Liver (tissue), 9 donors: ENCODE results near the gene CCDC6. TPM values are rescaled to one million over a fixed set of nuclear protein-coding genes. Genes with fewer than 3 reads are reported as not detected.

Experiments used
- DNase-seq: peaks from one replicate; pipeline ENCODE4 v3.0.0-alpha.2; 2017; ENCODE audit warnings: low spot score
- H3K27ac ChIP-seq, 2 donors: one replicate each; pipeline ENCODE4 v1.7.0; 2013; ENCODE audit warnings: inconsistent platforms in 2 of 2, low read length in 2 of 2, control low read depth in 1 of 2, low read depth in 1 of 2, mild to moderate bottlenecking in 1 of 2
- H3K27me3 ChIP-seq, 4 donors: one replicate each; pipeline versions ENCODE4 v1.6.1 to v1.7.0; 2013; ENCODE audit warnings: low read length in 3 of 4, inconsistent platforms in 1 of 4, mild to moderate bottlenecking in 1 of 4, moderate library complexity in 1 of 4; ENCODE audit not compliant: control insufficient read depth in 4 of 4, insufficient read depth in 4 of 4
- H3K36me3 ChIP-seq, 4 donors: one replicate each; pipeline versions ENCODE4 v1.6.1 to v1.7.0; 2013; ENCODE audit warnings: low read length in 3 of 4, mild to moderate bottlenecking in 3 of 4, low read depth in 1 of 4, moderate library complexity in 1 of 4; ENCODE audit not compliant: control insufficient read depth in 4 of 4, insufficient read depth in 3 of 4
- H3K4me1 ChIP-seq, 4 donors: one replicate each; pipeline versions ENCODE4 v1.6.1 to v1.7.0; 2013; ENCODE audit warnings: low read length in 3 of 4, mild to moderate bottlenecking in 3 of 4, moderate library complexity in 1 of 4; ENCODE audit not compliant: control insufficient read depth in 4 of 4, insufficient read depth in 4 of 4
- H3K4me3 ChIP-seq, 3 donors: one replicate each; pipeline versions ENCODE4 v1.6.1 to v1.7.0; 2013; ENCODE audit warnings: low read length in 3 of 3, control low read depth in 1 of 3, low read depth in 1 of 3, mild to moderate bottlenecking in 1 of 3
- H3K9ac ChIP-seq, 2 donors: one replicate each; pipeline ENCODE4 v1.7.0; 2013; ENCODE audit warnings: low read length in 2 of 2, mild to moderate bottlenecking in 2 of 2, moderate library complexity in 2 of 2, control low read depth in 1 of 2, low read depth in 1 of 2
- H3K9me3 ChIP-seq, 4 donors: one replicate each; pipeline versions ENCODE4 v1.6.1 to v1.7.0; 2013; ENCODE audit warnings: low read length in 3 of 4; ENCODE audit not compliant: control insufficient read depth in 4 of 4
- CTCF ChIP-seq: fragments of 150-350 bp; IDR thresholded peaks from 2 replicates; pipeline ENCODE4 v1.5.1; 2017; ENCODE audit warnings: improper control_type of control experiment, low read depth, low read length; ENCODE audit not compliant: missing input control
- EGR1 ChIP-seq, 2 donors: IDR thresholded peaks; 2 replicates each; pipeline ENCODE4 v1.6.1; 2016 to 2018; ENCODE audit warnings: antibody characterized with exemption in 2 of 2, low read depth in 2 of 2
- FOXA1 ChIP-seq: IDR thresholded peaks from 2 replicates; pipeline ENCODE4 v1.6.1; 2016; ENCODE audit warnings: antibody characterized with exemption
- FOXA2 ChIP-seq: IDR thresholded peaks from 2 replicates; pipeline ENCODE4 v1.6.1; 2016; ENCODE audit warnings: antibody characterized with exemption
- GABPA ChIP-seq, 2 donors: IDR thresholded peaks in 1 of 2; conservative IDR thresholded peaks in 1 of 2; 2 replicates each; pipeline ENCODE4 v1.6.1; 2016; ENCODE audit warnings: antibody characterized with exemption in 2 of 2, mild to moderate bottlenecking in 1 of 2, moderate library complexity in 1 of 2
- HNF4A ChIP-seq, 2 donors: conservative IDR thresholded peaks; 2 replicates each; pipeline ENCODE4 v1.6.1; 2016; ENCODE audit warnings: antibody characterized with exemption in 2 of 2, mild to moderate bottlenecking in 2 of 2
- HNF4G ChIP-seq: IDR thresholded peaks from 2 replicates; pipeline ENCODE4 v1.6.1; 2016; ENCODE audit warnings: antibody characterized with exemption
- JUND ChIP-seq, 2 donors: IDR thresholded peaks; 2 replicates each; pipeline ENCODE4 v1.6.1; 2016; ENCODE audit warnings: antibody characterized with exemption in 2 of 2
- MAX ChIP-seq: IDR thresholded peaks from 2 replicates; pipeline ENCODE4 v1.6.1; 2016; ENCODE audit warnings: antibody characterized with exemption
- RAD21 ChIP-seq, 2 donors: IDR thresholded peaks; 2 replicates each; pipeline ENCODE4 v1.6.1; 2016; ENCODE audit warnings: antibody characterized with exemption in 2 of 2, mild to moderate bottlenecking in 2 of 2
- RXRA ChIP-seq, 2 donors: IDR thresholded peaks; 2 replicates each; pipeline ENCODE4 v1.6.1; 2017 to 2018; ENCODE audit warnings: antibody characterized with exemption in 2 of 2, mild to moderate bottlenecking in 1 of 2
- SP1 ChIP-seq: IDR thresholded peaks from 2 replicates; pipeline ENCODE4 v1.6.1; 2018; ENCODE audit warnings: antibody characterized with exemption, mild to moderate bottlenecking
- YY1 ChIP-seq: IDR thresholded peaks from 2 replicates; pipeline ENCODE4 v1.6.1; 2016; ENCODE audit warnings: antibody characterized with exemption, mild to moderate bottlenecking
- WGBS: extraction: QIAGEN DNeasy Blood & Tissue Kit; methylation state at CpG from one replicate; pipeline ENCODE4 v1.1.7; 2013; 5-methylcytosine and 5-hydroxymethylcytosine counted together
- polyA plus RNA-seq, 2 donors: library from polyadenylated mRNA; stranded (reverse) in 1 of 2; unstranded in 1 of 2; fragments of 200-250 nt in 1 of 2; fragments of >200 nt in 1 of 2; fragmentation: Nextera tagmentation in 1 of 2; extraction: Ambion mirVana in 1 of 2; gene quantifications; one replicate each; pipeline versions ENCODE4 v1.2.1 to v1.2.3, GENCODE V29; 2013 to 2015
- total RNA-seq, 2 donors: library from RNA; depleted of rRNA; stranded (reverse); fragments of >200 nt; gene quantifications; one replicate each; pipeline ENCODE4 v1.2.3, GENCODE V29; 2014
- TF ChIP-seq, protein P1 (sequence below): IDR thresholded peaks from 2 replicates; pipeline ENCODE4 v1.6.1; 2016; ENCODE audit warnings: antibody characterized with exemption, mild to moderate bottlenecking
- TF ChIP-seq, protein P2 (sequence below): IDR thresholded peaks from 2 replicates; pipeline ENCODE4 v1.6.1; 2016; ENCODE audit warnings: antibody characterized with exemption
- TF ChIP-seq, protein P3 (sequence below): IDR thresholded peaks from 2 replicates; pipeline ENCODE4 v1.6.1; 2016; ENCODE audit warnings: antibody characterized with exemption
- donor health status: healthy.
- donor health status: healthy.
- donor health status: healthy.
- donor health status: healthy.
- donor health status: healthy.

The CCDC6 gene
- total and polyA plus RNA-seq, 4 donors: 4.7 to 14.3 (median 8.8) TPM

DNA sequence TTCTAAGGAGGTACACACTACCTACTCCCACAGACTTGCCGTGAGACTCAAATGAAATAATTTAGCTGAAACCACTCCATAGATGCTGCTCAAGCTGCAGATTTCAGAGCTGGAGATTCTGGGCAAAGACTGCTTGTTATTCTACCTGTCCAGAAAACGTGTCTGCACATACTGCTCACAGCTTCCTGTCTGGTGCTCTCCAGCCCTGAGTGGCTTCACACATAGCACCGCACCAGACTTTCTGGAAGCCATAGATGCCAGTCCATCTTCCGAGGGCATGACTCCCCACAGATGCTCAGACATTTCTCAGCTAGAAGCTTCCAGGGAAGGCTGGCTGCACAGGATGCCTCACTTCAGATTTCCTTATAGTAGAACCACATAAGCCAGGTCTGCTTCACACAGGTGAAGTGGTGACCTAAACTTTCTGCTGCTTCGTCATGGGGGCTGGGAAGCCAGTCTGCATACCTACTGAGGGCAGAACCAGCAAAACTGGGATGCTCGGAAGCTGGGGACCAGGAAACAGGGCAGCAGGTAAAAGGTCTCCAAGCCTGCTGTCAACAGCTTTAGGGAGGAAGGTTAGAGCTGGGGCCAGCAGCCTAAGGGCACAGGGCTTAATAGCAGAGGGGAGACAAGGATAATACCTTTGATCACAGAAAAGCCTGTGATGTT is 18.2 kb downstream of the CCDC6 start:
- Histone ChIP-seq H3K27ac (no peak overlapping the region), H3K4me1 (peaks cover 0 to 3% (median under 1%) of the 10 kb centered on the region in 4 donors), H3K27me3 (no peaks in the 10 kb centered on the region), H3K9ac (no peak overlapping the region), H3K9me3 (no peaks in the 10 kb centered on the region), H3K4me3 (no peak overlapping the region), H3K36me3 (peaks cover 0 to 3% (median 0%) of the 10 kb centered on the region in 4 donors)
- DNase-seq: no peak
- TF ChIP-seq, protein P1, sequence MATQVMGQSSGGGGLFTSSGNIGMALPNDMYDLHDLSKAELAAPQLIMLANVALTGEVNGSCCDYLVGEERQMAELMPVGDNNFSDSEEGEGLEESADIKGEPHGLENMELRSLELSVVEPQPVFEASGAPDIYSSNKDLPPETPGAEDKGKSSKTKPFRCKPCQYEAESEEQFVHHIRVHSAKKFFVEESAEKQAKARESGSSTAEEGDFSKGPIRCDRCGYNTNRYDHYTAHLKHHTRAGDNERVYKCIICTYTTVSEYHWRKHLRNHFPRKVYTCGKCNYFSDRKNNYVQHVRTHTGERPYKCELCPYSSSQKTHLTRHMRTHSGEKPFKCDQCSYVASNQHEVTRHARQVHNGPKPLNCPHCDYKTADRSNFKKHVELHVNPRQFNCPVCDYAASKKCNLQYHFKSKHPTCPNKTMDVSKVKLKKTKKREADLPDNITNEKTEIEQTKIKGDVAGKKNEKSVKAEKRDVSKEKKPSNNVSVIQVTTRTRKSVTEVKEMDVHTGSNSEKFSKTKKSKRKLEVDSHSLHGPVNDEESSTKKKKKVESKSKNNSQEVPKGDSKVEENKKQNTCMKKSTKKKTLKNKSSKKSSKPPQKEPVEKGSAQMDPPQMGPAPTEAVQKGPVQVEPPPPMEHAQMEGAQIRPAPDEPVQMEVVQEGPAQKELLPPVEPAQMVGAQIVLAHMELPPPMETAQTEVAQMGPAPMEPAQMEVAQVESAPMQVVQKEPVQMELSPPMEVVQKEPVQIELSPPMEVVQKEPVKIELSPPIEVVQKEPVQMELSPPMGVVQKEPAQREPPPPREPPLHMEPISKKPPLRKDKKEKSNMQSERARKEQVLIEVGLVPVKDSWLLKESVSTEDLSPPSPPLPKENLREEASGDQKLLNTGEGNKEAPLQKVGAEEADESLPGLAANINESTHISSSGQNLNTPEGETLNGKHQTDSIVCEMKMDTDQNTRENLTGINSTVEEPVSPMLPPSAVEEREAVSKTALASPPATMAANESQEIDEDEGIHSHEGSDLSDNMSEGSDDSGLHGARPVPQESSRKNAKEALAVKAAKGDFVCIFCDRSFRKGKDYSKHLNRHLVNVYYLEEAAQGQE: no peak
- TF ChIP-seq FOXA2: no peak
- no peak for TF ChIP-seq MAX
- TF ChIP-seq, protein P2, sequence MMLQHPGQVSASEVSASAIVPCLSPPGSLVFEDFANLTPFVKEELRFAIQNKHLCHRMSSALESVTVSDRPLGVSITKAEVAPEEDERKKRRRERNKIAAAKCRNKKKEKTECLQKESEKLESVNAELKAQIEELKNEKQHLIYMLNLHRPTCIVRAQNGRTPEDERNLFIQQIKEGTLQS: no peak
- no peak for TF ChIP-seq HNF4A (conservative IDR thresholded peaks at IDR 0.05)
- TF ChIP-seq JUND (IDR thresholded peaks at IDR 0.05): no peak
- TF ChIP-seq HNF4G: no peak
- TF ChIP-seq RAD21 (IDR thresholded peaks at IDR 0.05): no peak
- no peak for TF ChIP-seq RXRA (IDR thresholded peaks at IDR 0.05)
- no peak for TF ChIP-seq GABPA (IDR thresholded peaks at IDR 0.05 in 1 of 2, conservative IDR thresholded peaks at IDR 0.05 in 1 of 2)
- no peak for TF ChIP-seq YY1
- TF ChIP-seq, protein P3, sequence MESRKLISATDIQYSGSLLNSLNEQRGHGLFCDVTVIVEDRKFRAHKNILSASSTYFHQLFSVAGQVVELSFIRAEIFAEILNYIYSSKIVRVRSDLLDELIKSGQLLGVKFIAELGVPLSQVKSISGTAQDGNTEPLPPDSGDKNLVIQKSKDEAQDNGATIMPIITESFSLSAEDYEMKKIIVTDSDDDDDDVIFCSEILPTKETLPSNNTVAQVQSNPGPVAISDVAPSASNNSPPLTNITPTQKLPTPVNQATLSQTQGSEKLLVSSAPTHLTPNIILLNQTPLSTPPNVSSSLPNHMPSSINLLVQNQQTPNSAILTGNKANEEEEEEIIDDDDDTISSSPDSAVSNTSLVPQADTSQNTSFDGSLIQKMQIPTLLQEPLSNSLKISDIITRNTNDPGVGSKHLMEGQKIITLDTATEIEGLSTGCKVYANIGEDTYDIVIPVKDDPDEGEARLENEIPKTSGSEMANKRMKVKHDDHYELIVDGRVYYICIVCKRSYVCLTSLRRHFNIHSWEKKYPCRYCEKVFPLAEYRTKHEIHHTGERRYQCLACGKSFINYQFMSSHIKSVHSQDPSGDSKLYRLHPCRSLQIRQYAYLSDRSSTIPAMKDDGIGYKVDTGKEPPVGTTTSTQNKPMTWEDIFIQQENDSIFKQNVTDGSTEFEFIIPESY: no peak
- TF ChIP-seq FOXA1: no peak
- TF ChIP-seq SP1: no peak
- TF ChIP-seq CTCF: no peak
- no peak for TF ChIP-seq EGR1 (IDR thresholded peaks at IDR 0.05; ENCODE audit: low read depth in 2 of 2)
- 89% methylated on average over 6 of the region's 6 CpGs for WGBS
